ENCODE data around the gene SPRY4.
A peak's percentile ranks its signal among the peaks of the same experiment; 100 is the strongest.

Gene SPRY4

GRCh38 chr5:142326480-142326938 lies 1.7 kb upstream of the SPRY4 start:
- no peaks in the 10 kb centered on the region for H3K36me3 ChIP-seq (ENCODE audit: insufficient read depth, low read length)
- no peak for DNase-seq (ENCODE audit: low read depth, low spot score)
- H3K4me3 ChIP-seq: no peak overlapping the region
- no peak overlapping the region for H3K9ac ChIP-seq (ENCODE audit: insufficient read length)
- H3K27ac ChIP-seq: no peak overlapping the region
- TF ChIP-seq POLR2AphosphoS5 (IDR thresholded peaks at IDR 0.05; ENCODE audit: borderline replicate concordance, low read depth, low read length) (no peak), FOXP2 (optimal IDR thresholded peaks at IDR 0.05; ENCODE audit: control extremely low read depth, extremely low read length, insufficient read depth) (no peak), EZH2 (IDR thresholded peaks at IDR 0.05) (no peak)
- H3K9me3 ChIP-seq (ENCODE audit: low read depth, low read length): no peaks in the 10 kb centered on the region

GRCh38 chr5:142325725-142326479 lies 1.1 kb upstream of the SPRY4 start:
- Histone ChIP-seq H3K27ac (no peak overlapping the region), H3K36me3 (ENCODE audit: insufficient read depth, low read length) (no peaks in the 10 kb centered on the region)
- TF ChIP-seq FOXP2 (optimal IDR thresholded peaks at IDR 0.05; ENCODE audit: control extremely low read depth, extremely low read length, insufficient read depth) (no peak), EZH2 (IDR thresholded peaks at IDR 0.05) (no peak), POLR2AphosphoS5 (IDR thresholded peaks at IDR 0.05; ENCODE audit: borderline replicate concordance, low read depth, low read length) (no peak)

DNA sequence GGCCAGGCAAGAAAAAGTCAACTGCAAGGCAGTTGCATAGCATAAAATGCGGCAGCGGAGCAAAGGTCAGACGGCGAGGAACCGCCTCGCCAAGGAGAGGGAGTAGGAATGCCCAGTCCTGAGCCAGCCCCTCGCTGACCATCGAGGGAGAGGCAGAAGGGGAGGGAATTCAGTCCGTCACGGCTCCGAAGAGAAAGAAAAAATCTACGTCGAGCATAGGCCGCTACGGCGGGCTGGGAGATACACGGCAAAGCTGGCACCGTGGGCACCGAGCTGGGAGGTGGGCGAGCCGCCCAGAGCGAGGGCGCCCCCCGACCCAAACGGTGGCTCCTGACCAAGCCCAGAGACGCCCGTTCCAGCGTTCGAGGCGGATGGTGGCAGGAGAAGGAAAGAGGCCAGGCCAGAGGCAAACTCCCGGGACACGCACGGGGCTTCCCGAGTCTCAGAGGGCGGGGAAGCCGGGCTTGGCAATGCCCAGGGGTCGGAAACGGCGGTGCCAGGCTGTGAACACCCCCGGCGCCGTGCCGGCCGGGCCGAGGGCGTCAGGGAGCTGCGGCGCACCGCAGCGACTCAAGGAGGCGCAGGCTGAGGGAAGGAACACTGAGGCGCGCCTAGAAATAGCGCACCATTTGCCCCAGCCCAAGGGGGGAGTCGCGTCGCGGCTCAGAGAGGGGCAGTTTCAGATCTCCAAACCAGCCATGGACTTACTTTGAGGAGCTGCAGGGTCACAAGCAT lies 518 bp downstream of the SPRY4 start:
- Histone ChIP-seq H3K4me3 (peak overlapping the region; percentile 77), H3K9me3 (ENCODE audit: low read depth, low read length) (no peaks in the 10 kb centered on the region), H3K27ac (no peak overlapping the region), H3K9ac (ENCODE audit: insufficient read length) (no peak overlapping the region), H3K36me3 (ENCODE audit: insufficient read depth, low read length) (no peaks in the 10 kb centered on the region)
- TF ChIP-seq POLR2AphosphoS5 (IDR thresholded peaks at IDR 0.05; ENCODE audit: borderline replicate concordance, low read depth, low read length) (no peak), EZH2 (IDR thresholded peaks at IDR 0.05) (no peak), FOXP2 (optimal IDR thresholded peaks at IDR 0.05; ENCODE audit: control extremely low read depth, extremely low read length, insufficient read depth) (no peak)
- no peak for DNase-seq (ENCODE audit: low read depth, low spot score)

More at GRCh38 chr5:142325725-142326479, 1.1 kb upstream of the SPRY4 start:
- no peak for DNase-seq (ENCODE audit: low read depth, low spot score)
- Histone ChIP-seq H3K4me3 (peak overlapping the region; percentile 65), H3K9me3 (ENCODE audit: low read depth, low read length) (no peaks in the 10 kb centered on the region), H3K9ac (ENCODE audit: insufficient read length) (no peak overlapping the region)

GRCh38 chr5:142323480-142324135 lies 1.2 kb downstream of the SPRY4 start:
- Histone ChIP-seq H3K27ac (no peak overlapping the region), H3K4me3 (no peak overlapping the region), H3K36me3 (ENCODE audit: insufficient read depth, low read length) (no peaks in the 10 kb centered on the region), H3K9me3 (ENCODE audit: low read depth, low read length) (no peaks in the 10 kb centered on the region), H3K9ac (ENCODE audit: insufficient read length) (no peak overlapping the region)
- DNase-seq (ENCODE audit: low read depth, low spot score): no peak
- no peak for TF ChIP-seq FOXP2 (optimal IDR thresholded peaks at IDR 0.05; ENCODE audit: control extremely low read depth, extremely low read length, insufficient read depth)
- no peak for TF ChIP-seq POLR2AphosphoS5 (IDR thresholded peaks at IDR 0.05; ENCODE audit: borderline replicate concordance, low read depth, low read length)
- TF ChIP-seq EZH2 (IDR thresholded peaks at IDR 0.05): no peak

- Histone ChIP-seq H3K4me3 (no peak overlapping the region), H3K27ac (no peak overlapping the region), H3K9ac (ENCODE audit: insufficient read length) (no peak overlapping the region), H3K9me3 (ENCODE audit: low read depth, low read length) (no peaks in the 10 kb centered on the region), H3K36me3 (ENCODE audit: insufficient read depth, low read length) (no peaks in the 10 kb centered on the region)
- peak; percentile 71 for DNase-seq (ENCODE audit: low read depth, low spot score)
- TF ChIP-seq POLR2AphosphoS5 (IDR thresholded peaks at IDR 0.05; ENCODE audit: borderline replicate concordance, low read depth, low read length) (no peak), FOXP2 (optimal IDR thresholded peaks at IDR 0.05; ENCODE audit: control extremely low read depth, extremely low read length, insufficient read depth) (no peak), EZH2 (IDR thresholded peaks at IDR 0.05) (no peak)
These were observed 1.9 kb downstream of the SPRY4 start for GRCh38 chr5:142322747-142323479.

GRCh38 chr5:142322403-142322746 lies 2.4 kb downstream of the SPRY4 start:
- Histone ChIP-seq H3K9me3 (ENCODE audit: low read depth, low read length) (no peaks in the 10 kb centered on the region), H3K9ac (ENCODE audit: insufficient read length) (no peak overlapping the region), H3K4me3 (no peak overlapping the region), H3K36me3 (ENCODE audit: insufficient read depth, low read length) (no peaks in the 10 kb centered on the region), H3K27ac (no peak overlapping the region)
- DNase-seq (ENCODE audit: low read depth, low spot score): no peak
- TF ChIP-seq FOXP2 (optimal IDR thresholded peaks at IDR 0.05; ENCODE audit: control extremely low read depth, extremely low read length, insufficient read depth): no peak

GRCh38 chr5:142320851-142321560 lies 3.8 kb downstream of the SPRY4 start:
- Histone ChIP-seq H3K9me3 (ENCODE audit: low read depth, low read length) (no peaks in the 10 kb centered on the region), H3K9ac (ENCODE audit: insufficient read length) (no peak overlapping the region), H3K36me3 (ENCODE audit: insufficient read depth, low read length) (no peaks in the 10 kb centered on the region), H3K27ac (no peak overlapping the region), H3K4me3 (no peak overlapping the region)
- TF ChIP-seq EZH2 (IDR thresholded peaks at IDR 0.05) (no peak), POLR2AphosphoS5 (IDR thresholded peaks at IDR 0.05; ENCODE audit: borderline replicate concordance, low read depth, low read length) (no peak), FOXP2 (optimal IDR thresholded peaks at IDR 0.05; ENCODE audit: control extremely low read depth, extremely low read length, insufficient read depth) (no peak)
- no peak for DNase-seq (ENCODE audit: low read depth, low spot score)

Measured in SK-N-MC (cell line).